GM19193 (cell line): ENCODE results near the gene ST14.

Experiments
- POLR2A ChIP-seq: IDR thresholded peaks from 4 replicates; pipeline ENCODE4 v1.6.1; 2011; ENCODE audit not compliant: insufficient read depth, insufficient read length; ENCODE audit errors: extremely low read depth

Gene ST14

GRCh38 chr11:130159657-130160497 lies at the start of gene ST14:
Gene ST14 (plus strand): TSS chr11:130159782. CDS start chr11:130159980, 198 bp downstream.
- no peak for TF ChIP-seq POLR2A

DNA sequence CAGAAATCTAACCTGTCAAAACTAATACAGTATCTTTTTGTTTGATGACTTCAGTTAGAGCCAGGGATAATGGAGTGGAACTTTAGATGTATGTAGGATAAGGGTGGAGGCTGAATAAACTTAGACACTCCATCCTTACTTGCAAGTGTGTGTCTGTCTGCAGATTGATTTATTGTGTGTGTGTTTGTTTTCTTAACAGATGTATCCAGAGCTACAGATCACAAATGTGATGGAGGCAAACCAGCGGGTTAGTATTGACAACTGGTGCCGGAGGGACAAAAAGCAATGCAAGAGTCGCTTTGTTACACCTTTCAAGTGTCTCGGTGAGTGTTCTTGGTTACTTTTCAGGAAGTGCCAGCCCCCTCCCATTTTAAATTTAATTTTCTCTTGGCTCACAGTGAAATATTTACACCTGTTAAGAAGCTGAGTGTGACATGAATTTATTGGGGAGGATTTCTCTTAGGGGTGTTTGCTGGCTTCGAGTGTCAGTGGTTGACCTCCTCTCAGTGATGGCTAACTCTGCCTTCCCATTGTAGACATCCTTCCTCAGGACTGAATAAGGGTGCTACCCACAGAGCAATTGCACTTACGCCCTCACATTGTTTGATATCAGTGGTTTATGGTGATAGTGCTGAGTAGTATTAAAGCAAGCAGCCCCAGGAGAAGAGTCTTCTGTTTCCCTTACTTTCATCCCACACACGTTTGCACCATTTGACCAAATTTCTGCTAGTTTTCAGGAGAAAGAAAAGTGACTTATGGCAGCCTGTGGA lies 49.1 kb upstream of the ST14 start:
- TF ChIP-seq POLR2A: no peak

- TF ChIP-seq POLR2A: no peak
Observed at GRCh38 chr11:130112071-130112830, 47.3 kb upstream of the ST14 start.

DNA sequence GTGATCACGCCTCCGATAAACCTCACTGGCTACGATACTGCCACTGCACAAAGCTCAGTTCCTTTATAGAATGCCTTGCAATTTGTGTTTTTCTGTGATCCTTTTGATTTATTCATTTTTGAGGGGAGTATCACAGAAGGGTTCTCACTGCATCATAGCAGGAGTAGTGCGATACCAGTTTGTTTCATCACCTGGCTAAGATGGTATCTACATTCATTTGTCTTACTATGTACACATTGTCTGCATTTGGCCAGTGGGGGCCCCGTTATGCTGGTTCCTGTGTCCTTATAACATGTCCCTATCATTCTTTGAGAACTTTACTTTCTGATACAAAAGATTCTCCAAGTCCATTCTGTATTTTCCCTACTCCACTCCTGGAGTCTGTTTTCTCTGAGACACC lies 45.3 kb upstream of the ST14 start:
- no peak for TF ChIP-seq POLR2A

DNA sequence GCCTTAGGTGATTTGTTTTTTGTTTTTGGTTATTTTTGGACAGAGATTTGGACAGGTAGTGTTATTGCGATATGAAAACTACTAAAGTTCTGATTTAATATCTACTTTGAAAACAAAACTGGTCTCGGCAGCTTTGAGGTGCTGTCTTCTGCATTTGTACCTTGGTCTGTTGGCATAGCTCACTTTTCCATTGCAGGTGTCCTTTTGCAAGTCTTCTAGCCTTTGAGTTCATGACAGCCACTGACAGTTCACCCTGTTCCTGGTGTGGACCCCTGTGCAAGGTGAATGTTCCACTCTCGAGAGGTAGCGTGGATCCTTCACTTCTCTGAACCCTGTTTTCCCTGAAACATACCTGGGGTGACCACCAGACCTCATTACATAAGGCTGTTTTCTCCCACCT lies 44.9 kb upstream of the ST14 start:
- TF ChIP-seq POLR2A: no peak

- no peak for TF ChIP-seq POLR2A
Observed at GRCh38 chr11:130115218-130115617, 44.4 kb upstream of the ST14 start.

DNA sequence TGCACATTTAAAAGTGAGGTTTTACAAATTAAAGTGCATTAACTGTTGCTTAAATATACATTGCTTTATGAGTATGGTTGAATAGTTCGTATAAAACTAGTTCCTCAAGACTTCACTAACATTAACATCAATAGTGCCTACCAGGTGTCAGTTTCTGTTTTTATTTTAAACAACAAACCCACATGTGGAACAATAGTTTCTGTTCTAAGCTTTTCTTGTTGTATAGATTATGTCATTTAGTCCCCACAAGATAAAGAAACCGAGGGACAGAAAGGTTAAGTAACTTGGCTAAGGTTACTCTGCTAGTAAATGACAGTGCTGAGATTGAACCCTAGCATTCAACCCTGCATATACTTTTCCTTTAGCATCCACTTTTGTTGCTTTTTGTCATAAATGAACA lies 41.4 kb upstream of the ST14 start:
- no peak for TF ChIP-seq POLR2A

DNA sequence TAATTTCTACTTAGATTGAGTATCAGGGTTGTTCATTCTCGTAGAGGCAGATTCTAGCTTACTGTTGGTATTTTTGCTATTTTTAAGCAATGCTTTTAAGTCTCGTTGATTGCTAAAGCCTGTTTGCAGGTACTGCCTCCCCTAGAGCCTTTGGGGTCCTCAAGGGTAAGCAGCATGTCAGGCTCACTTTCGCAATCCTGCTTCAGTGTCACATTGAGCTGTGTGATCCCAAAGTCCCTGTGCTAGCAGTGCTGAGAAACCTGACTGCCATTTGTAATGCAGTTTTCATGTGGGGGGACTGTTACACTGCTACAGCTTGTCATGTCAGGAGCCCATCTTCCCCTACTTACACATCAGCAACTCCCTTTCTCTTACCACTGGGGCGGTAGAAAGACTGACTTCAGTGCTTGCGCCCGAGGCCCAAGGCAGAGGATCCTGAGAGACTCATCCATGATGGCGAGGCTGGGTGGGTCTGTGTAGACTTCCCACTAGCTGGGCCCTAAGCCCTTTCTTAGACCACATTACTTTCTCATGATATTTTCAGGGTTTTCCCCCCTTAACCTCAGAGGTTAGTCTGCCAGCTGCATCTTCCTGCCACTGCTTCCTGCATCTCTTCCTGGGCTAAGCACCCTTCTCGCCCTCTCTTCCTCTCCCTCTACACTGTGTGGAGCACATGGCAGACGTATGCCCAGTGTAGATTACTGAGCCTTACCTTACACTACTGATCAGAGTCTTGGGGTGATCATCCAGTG lies 40.8 kb upstream of the ST14 start:
- no peak for TF ChIP-seq POLR2A

DNA sequence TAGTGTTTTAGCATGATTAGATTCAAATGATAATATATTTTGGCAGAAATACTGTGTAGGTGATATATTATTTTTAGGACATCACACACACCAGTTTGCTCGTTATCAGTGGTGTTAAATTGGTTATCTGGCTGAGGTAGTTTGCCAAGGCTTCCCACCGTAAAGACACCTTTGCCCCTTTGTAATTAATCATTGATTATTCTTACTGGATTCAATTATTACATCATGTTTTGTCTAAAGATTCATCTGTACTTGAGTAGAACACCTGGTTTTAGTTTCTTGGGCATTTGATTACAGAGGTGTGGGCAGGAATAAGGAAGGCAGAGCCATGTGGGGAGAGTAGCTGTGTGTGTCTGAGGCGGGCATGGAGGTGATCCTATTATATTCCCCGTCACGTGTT lies 39.5 kb upstream of the ST14 start:
- TF ChIP-seq POLR2A: no peak

- TF ChIP-seq POLR2A: no peak
Observed at GRCh38 chr11:130121445-130121978, 38.1 kb upstream of the ST14 start.

DNA sequence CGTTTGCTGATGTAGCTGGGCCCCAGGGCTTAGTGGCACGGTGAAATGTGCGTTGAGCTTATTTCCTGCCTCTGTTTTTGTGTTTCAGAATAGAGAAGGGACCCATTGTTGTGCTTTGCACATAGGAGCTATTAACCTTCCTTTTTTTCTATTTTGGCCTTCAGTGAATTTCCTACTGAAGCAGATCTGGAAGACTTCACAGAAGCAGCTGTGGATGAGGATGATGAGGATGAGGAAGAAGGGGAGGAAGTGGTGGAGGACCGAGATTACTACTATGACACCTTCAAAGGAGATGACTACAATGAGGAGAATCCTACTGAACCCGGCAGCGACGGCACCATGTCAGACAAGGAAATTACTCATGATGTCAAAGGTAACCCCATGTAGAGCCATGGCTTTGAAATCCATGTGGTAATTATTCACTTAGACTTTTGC lies 37.4 kb upstream of the ST14 start:
- no peak for TF ChIP-seq POLR2A

DNA sequence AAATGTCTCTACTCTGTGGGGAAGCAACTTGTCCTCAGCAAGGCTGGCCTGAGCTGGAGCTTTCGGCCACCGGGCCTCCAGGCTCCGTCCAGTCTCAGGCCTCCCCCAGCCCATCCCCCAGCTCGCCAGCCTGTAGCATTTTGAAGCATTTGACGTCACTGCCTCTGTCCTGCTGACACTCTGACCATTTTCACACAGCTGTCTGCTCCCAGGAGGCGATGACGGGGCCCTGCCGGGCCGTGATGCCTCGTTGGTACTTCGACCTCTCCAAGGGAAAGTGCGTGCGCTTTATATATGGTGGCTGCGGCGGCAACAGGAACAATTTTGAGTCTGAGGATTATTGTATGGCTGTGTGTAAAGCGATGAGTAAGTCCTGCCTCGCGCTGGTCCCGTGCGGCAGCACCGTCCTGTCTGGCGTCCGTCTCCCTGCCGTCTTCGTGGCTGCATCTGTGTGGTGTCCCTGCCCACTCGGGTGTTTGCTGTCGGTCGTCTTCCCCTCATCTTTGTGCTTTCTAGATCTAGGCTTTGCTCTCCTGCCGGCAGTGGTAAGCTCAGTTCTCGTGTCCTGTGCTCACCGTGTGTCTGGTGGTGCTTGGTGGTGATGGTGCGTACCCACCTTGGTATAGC lies 36.1 kb upstream of the ST14 start:
- TF ChIP-seq POLR2A: no peak

DNA sequence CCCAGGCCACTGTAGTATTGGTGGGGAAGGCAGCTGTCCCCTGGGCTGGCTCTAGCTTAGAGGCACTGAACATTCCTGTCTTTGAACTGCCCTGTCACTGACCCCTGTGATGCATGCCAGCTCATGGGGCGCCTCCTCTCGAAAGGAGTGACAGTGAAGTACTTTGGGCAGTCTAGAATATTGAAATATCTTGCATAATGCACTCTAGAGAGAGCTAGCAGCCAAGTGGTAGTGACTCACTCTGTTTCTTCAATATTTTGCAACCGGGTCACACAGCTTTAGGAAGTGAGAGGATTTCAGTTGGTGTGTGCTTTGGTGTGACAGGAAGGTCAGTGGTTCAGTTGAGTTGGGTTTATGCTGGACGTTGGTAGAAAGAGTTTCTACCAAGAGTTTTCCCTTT lies 35.5 kb upstream of the ST14 start:
- no peak for TF ChIP-seq POLR2A

DNA sequence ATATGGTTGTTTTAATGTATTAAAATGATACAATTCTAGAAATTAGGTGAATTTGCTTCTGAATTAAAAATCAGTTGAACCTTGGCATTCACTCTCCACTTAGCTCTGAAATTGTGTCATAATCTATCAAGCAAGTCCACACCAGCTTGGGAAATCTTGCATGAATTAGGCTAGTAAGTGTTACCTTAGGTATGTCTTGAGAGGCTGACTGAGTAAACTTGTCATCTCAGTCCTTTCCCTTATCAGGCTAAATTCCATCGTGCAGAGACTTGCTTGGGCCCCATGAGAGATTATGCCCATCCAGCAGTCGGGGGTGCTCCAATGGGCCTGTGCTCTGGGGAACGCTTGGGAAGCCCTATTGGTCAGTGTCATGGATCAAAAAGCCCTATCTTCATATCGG lies 33.9 kb upstream of the ST14 start:
- no peak for TF ChIP-seq POLR2A
